HG03432 (cell line): ENCODE measurements around the gene DNASE1L1.
A peak's percentile ranks its signal among the peaks of the same experiment; 100 is the strongest.
"Not testable (repeated sequence)": the region's sequence is repeated elsewhere in the genome, so short reads cannot be mapped to it uniquely, and the experiment has no call there.

Source experiments
- ATAC-seq: cut with Tn5 transposase; IDR thresholded peaks from one replicate; pipeline ENCODE4 v1.9.1; 2021; ENCODE audit warnings: mild to moderate bottlenecking, moderate library complexity; ENCODE audit not compliant: unreplicated experiment

DNASE1L1 gene

GRCh38 chrX:154408659-154409221 is 314 bp downstream of the DNASE1L1 start:
- ATAC-seq = no peak

- no peak for ATAC-seq
These were observed 4.3 kb downstream of the DNASE1L1 start for GRCh38 chrX:154404625-154405192.

- no peak for ATAC-seq
These were observed 5.2 kb downstream of the DNASE1L1 start for GRCh38 chrX:154403858-154404257.

GRCh38 chrX:154403192-154403591 is 5.9 kb downstream of the DNASE1L1 start:
- ATAC-seq = no peak

GRCh38 chrX:154402622-154403127 is 6.4 kb downstream of the DNASE1L1 start:
- no peak for ATAC-seq

- ATAC-seq = no peak
These were observed 7.0 kb downstream of the DNASE1L1 start for GRCh38 chrX:154401918-154402621.

DNA sequence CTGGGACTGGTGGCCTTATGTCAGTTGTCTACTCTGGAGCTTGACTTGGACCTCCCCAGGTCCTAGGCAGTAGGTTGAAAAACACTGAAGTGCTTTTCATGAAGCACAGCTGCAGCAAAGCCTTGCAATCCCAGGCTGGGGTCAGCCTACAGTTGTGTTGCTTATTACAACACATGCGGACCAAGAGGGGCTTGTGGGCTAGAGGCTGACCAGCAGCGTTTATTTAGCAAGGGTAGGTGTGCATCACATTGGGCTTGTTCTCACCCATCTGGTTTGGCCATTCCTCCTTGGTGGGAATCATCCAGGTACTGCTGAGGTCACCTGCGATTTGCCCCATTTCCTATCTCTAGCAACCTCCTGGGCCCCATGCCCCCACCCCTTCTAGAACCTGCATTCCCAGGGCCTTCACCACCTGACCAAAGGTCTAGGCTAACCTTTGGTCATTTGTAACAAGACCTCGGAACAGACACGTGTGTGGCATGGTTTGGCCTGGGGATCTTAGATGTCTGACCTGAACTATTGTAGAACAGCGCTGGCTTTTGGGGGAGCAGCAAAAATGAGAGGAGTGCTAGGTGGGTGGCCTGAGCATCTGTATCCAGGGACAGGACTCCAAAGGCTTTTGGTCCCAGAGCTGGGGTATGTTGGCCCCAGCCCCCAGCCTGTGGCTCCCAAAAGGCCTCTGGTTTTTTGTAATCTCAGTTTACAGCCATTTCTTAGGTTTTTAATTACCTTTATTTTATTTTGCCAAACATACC is 7.8 kb downstream of the DNASE1L1 start:
- ATAC-seq = no peak

GRCh38 chrX:154400369-154400817 is 8.7 kb downstream of the DNASE1L1 start:
- not testable (repeated sequence) for ATAC-seq

DNA sequence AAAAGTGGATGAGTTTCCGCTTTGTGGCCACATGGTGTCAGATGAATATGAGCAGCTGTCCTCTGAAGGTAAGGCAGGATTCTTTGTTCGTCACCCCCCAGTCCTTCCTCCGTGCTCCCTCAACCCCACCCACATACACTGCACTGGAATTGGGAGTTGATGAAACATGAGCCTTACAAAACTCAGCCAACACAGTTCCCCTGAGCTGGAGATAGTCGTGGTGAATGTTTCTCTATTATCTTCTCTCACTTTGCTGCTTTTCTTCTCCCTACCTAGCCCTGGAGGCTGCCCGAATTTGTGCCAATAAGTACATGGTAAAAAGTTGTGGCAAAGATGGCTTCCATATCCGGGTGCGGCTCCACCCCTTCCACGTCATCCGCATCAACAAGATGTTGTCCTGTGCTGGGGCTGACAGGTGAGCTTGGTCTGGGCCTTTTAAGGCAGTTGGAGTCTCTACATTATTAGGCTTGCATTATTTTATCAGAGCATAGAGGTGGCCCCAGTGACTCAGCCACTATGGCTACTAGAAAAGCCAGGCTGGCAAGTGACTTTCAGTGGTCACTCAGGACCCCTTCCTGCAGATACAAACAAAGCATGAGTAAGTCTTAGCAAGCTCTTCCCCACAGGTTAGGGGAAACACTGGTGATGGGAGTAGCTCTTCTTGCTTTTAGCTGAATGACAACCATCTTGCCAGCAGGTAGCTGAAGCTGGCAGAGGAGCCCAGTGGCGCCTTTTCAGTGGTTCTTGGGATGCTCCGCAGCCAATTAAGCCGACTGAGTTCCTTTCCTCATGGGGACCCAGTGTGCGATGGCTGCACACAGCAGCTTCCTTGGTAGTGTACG is 9.3 kb downstream of the DNASE1L1 start:
- ATAC-seq = no peak

DNA sequence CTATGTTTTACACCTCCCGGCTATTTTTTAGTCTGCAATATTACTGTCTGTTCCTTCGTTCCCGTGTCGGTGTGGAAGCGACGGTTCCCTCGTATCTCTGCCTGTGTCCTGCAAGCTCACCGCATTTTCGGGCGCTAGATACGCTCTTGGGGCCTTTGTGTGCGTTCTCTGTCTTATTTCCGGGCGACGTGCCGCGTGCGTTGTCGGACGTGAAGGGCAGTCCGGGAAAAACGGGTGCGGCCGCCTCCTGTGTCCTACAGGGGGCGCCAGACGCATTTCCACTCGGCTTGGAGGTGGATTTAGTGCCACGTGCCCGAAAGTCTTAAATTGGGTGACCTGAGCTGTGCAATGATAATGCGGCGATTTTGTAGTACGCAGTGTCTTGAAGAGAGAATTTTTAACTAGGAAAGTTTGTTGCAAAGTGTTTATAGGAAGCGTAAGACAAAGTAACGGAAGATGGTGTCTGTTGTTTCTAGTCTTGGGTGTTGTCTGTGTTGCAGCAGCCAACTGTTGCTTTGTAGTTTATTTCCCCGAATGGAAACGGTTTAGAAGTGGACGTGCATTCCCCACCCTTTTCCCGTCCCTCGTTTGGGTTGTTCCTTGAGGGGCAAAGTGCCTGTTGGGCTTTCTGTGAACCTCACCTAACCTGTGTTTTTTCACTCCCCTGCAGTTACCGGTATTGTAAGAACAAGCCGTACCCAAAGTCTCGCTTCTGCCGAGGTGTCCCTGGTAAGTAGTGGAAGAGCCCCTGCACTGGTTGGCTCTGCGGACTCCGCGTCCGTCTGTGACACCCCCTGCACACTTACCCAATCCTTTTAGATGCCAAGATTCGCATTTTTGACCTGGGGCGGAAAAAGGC is 10.2 kb downstream of the DNASE1L1 start:
- peak; percentile 20 for ATAC-seq

GRCh38 chrX:154397888-154398667 is 11.0 kb downstream of the DNASE1L1 start, which contains the start of gene RPL10:
Gene RPL10 (plus strand): TSS chrX:154398377. CDS start chrX:154398520, 143 bp downstream.
- peak; percentile 84 for ATAC-seq

- peak; percentile 60 for ATAC-seq
These were observed 11.8 kb downstream of the DNASE1L1 start for GRCh38 chrX:154396973-154397887.

- not testable (repeated sequence) for ATAC-seq
These were observed 12.7 kb downstream of the DNASE1L1 start for GRCh38 chrX:154396363-154396762.

GRCh38 chrX:154389812-154390747 is 19.0 kb downstream of the DNASE1L1 start:
- peak; percentile 75 for ATAC-seq

GRCh38 chrX:154388649-154389048 is 20.4 kb downstream of the DNASE1L1 start:
- not testable (repeated sequence) for ATAC-seq

DNA sequence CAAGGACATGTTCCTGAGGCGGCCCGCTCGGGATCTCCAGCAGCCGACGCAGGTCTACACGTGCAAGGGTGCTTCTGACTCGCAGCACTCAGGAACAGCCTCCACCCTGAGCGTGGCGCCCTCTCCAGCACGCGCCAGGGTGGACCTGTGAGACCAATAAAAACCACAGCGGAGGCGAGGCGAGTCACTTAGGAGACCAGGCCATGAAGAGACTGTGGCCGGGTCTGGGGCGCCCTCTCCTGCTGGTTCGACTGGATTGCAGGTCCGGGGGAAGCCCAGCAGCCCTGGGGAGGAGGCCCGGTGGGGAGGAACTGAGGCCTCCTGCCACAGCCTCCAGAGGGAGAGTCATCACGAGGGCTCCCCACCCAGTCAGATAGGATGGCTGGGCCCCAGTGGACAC is 21.0 kb downstream of the DNASE1L1 start:
- ATAC-seq = not testable (repeated sequence)
